ENCODE results near the gene COL9A1. TPM values are rescaled to one million over a fixed set of nuclear protein-coding genes. Genes with fewer than 3 reads are reported as not detected.

The COL9A1 gene
- total RNA-seq, 1 experiment from 2014 or later = not detected

DNA sequence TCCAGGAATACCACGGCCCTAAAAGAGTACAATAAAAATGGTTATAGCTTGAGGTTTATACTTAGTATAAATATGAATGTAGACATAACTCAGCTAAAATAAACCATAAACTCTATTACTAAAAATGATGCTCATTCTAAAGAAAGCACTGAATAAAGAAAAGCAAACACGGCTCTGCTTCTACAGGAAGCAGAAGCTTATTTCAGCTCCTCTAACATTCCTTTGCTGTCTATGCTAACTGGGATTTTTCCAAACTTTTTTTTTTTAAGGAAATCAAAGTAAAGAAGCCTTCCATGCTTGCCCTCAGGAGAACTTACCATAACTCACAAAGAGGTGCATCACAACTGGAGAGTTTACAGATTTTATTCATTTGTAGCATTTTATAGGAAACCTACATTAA is 30.8 kb downstream of the COL9A1 start:
- no peak for TF ChIP-seq SIN3A (IDR thresholded peaks at IDR 0.05; ENCODE audit: borderline replicate concordance, insufficient read depth, low read depth, low read length)
- ChIA-PET CTCF (no interaction called here), POLR2A (interaction anchor here (0.7 kb wide), 1 partner anchor 18 kb away, joined by 3 read pairs; no protein-coding TSS in a partner anchor)
- no peaks in the 10 kb centered on the region for H3K9me3 ChIP-seq (ENCODE audit: control insufficient read depth, insufficient read depth, low read depth, low read length)
- no TSS peak for BruUV-seq (replicated peaks)
- no peak overlapping the region for H3K27ac ChIP-seq (ENCODE audit: low read length)
- intact Hi-C loops (cut with micrococcal nuclease; ENCODE audit: unreplicated experiment) = no loop called here
- DNase-seq (ENCODE audit: low read depth, low spot score) = no peak
- no peaks in the 10 kb centered on the region for H3K36me3 ChIP-seq (ENCODE audit: control insufficient read depth, insufficient read depth, low read length)
- H3K4me1 ChIP-seq (ENCODE audit: control insufficient read depth, insufficient read depth, low read length) = no peaks in the 10 kb centered on the region
- ATAC-seq = no peak
- no peak overlapping the region for H3K4me3 ChIP-seq (ENCODE audit: low read depth in 2 of 2, low read length in 2 of 2)
- in situ Hi-C loops (cut with HindIII; ENCODE audit: low pct_unique_long_range_greater_than_20kb, low sequenced_read_pairs) = no loop called here
- H3K27me3 ChIP-seq (ENCODE audit: control insufficient read depth, insufficient read depth, low read length) = peaks cover 5% of the 10 kb centered on the region; the same call in 1 of the 2 replicates

DNA sequence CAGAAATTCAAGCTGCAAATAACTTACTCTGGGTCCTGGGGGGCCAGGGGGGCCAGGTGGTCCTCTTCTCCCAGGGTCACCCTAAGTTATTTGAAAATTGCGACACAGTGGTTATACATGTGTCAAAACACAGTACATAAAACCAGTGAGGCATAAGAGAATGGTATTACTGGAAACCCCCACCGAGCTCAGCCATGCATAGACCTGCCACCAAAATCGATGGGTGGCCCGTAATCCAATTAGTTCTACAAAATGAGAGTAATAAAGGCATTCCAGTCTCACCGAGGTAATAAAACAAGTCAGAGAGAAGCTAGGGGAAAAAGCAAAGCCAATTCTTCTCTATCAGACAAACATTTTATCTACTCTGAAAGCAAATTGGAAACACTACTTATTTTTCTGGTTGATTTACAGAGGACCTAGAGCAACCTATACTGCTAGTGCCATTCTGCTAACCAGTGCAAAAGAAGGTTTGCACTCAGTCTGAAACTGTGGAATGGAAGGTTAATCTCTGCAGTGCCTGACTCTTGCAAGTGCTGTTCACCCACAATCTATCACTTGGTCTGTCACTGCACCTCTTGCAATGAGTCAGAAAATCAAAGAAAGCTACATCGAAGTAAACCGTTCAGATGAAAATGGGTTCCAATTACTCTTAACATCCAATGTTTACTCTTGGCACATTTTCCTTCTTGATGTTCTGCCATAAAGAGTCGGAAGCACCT is 32.4 kb downstream of the COL9A1 start:
- intact Hi-C loops (cut with micrococcal nuclease; ENCODE audit: unreplicated experiment) (no loop called here), in situ Hi-C loops (cut with HindIII; ENCODE audit: low pct_unique_long_range_greater_than_20kb, low sequenced_read_pairs) (no loop called here)
- peaks cover 5% of the 10 kb centered on the region; the same call in 1 of the 2 replicates for H3K27me3 ChIP-seq (ENCODE audit: control insufficient read depth, insufficient read depth, low read length)
- DNase-seq (ENCODE audit: low read depth, low spot score) = no peak
- ATAC-seq = no peak
- H3K27ac ChIP-seq (ENCODE audit: low read length) = no peak overlapping the region
- BruUV-seq (replicated peaks) = no TSS peak
- POLR2A ChIA-PET = no interaction called here
- CTCF ChIA-PET = no interaction called here
- TF ChIP-seq TCF7L2 (IDR thresholded peaks at IDR 0.05; ENCODE audit: low read depth, low read length) = no peak
- TF ChIP-seq, protein P1, sequence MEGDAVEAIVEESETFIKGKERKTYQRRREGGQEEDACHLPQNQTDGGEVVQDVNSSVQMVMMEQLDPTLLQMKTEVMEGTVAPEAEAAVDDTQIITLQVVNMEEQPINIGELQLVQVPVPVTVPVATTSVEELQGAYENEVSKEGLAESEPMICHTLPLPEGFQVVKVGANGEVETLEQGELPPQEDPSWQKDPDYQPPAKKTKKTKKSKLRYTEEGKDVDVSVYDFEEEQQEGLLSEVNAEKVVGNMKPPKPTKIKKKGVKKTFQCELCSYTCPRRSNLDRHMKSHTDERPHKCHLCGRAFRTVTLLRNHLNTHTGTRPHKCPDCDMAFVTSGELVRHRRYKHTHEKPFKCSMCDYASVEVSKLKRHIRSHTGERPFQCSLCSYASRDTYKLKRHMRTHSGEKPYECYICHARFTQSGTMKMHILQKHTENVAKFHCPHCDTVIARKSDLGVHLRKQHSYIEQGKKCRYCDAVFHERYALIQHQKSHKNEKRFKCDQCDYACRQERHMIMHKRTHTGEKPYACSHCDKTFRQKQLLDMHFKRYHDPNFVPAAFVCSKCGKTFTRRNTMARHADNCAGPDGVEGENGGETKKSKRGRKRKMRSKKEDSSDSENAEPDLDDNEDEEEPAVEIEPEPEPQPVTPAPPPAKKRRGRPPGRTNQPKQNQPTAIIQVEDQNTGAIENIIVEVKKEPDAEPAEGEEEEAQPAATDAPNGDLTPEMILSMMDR (IDR thresholded peaks at IDR 0.05) = no peak
- TF ChIP-seq, protein P2, sequence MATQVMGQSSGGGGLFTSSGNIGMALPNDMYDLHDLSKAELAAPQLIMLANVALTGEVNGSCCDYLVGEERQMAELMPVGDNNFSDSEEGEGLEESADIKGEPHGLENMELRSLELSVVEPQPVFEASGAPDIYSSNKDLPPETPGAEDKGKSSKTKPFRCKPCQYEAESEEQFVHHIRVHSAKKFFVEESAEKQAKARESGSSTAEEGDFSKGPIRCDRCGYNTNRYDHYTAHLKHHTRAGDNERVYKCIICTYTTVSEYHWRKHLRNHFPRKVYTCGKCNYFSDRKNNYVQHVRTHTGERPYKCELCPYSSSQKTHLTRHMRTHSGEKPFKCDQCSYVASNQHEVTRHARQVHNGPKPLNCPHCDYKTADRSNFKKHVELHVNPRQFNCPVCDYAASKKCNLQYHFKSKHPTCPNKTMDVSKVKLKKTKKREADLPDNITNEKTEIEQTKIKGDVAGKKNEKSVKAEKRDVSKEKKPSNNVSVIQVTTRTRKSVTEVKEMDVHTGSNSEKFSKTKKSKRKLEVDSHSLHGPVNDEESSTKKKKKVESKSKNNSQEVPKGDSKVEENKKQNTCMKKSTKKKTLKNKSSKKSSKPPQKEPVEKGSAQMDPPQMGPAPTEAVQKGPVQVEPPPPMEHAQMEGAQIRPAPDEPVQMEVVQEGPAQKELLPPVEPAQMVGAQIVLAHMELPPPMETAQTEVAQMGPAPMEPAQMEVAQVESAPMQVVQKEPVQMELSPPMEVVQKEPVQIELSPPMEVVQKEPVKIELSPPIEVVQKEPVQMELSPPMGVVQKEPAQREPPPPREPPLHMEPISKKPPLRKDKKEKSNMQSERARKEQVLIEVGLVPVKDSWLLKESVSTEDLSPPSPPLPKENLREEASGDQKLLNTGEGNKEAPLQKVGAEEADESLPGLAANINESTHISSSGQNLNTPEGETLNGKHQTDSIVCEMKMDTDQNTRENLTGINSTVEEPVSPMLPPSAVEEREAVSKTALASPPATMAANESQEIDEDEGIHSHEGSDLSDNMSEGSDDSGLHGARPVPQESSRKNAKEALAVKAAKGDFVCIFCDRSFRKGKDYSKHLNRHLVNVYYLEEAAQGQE (IDR thresholded peaks at IDR 0.05; ENCODE audit: insufficient read depth in 1 of 2, low read depth in 2 of 2, low read length in 1 of 2) = no peak
- no peak for TF ChIP-seq SIN3A (IDR thresholded peaks at IDR 0.05; ENCODE audit: borderline replicate concordance, insufficient read depth, low read depth, low read length)
- TF ChIP-seq POLR2AphosphoS5 (IDR thresholded peaks at IDR 0.05; ENCODE audit: low read depth, low read length) = no peak
- no peak overlapping the region for H3K4me3 ChIP-seq (ENCODE audit: low read depth in 2 of 2, low read length in 2 of 2)
- no peaks in the 10 kb centered on the region for H3K4me1 ChIP-seq (ENCODE audit: control insufficient read depth, insufficient read depth, low read length)
- H3K9me3 ChIP-seq (ENCODE audit: control insufficient read depth, insufficient read depth, low read depth, low read length) = no peaks in the 10 kb centered on the region
- H3K36me3 ChIP-seq (ENCODE audit: control insufficient read depth, insufficient read depth, low read length) = no peaks in the 10 kb centered on the region

DNA sequence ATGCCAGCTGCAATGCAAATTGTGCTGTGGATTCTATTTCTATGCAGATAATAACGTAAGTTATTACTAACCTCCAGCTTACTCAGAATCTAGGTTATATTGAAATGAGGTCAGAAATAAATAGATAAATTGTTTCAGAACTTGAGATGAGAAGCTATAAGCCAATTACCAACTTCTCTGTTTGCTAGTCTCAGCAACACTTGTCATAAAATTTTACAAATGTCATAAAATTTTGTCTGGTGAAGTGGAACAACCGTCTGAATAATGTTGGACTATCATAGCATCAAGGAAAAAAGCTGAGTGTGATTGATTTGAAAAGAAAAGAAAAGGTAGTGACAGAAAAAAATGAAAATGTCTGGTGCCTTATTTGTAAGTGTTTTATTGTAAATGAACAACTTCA is 36.7 kb downstream of the COL9A1 start:
- CTCF ChIA-PET = no interaction called here
- ATAC-seq (no peak), DNase-seq (ENCODE audit: low read depth, low spot score) (no peak)
- no peak overlapping the region for H3K4me3 ChIP-seq (ENCODE audit: low read depth in 2 of 2, low read length in 2 of 2)
- intact Hi-C loops (cut with micrococcal nuclease; ENCODE audit: unreplicated experiment) (no loop called here), in situ Hi-C loops (cut with HindIII; ENCODE audit: low pct_unique_long_range_greater_than_20kb, low sequenced_read_pairs) (no loop called here)
- no TSS peak for BruUV-seq (replicated peaks)
- no peaks in the 10 kb centered on the region for H3K9me3 ChIP-seq (ENCODE audit: control insufficient read depth, insufficient read depth, low read depth, low read length)
- no peaks in the 10 kb centered on the region for H3K36me3 ChIP-seq (ENCODE audit: control insufficient read depth, insufficient read depth, low read length)
- TF ChIP-seq POLR2AphosphoS5 (IDR thresholded peaks at IDR 0.05; ENCODE audit: low read depth, low read length) (no peak), TCF7L2 (IDR thresholded peaks at IDR 0.05; ENCODE audit: low read depth, low read length) (no peak), SIN3A (IDR thresholded peaks at IDR 0.05; ENCODE audit: borderline replicate concordance, insufficient read depth, low read depth, low read length) (no peak)
- TF ChIP-seq, protein P2 (IDR thresholded peaks at IDR 0.05; ENCODE audit: insufficient read depth in 1 of 2, low read depth in 2 of 2, low read length in 1 of 2) = no peak
- TF ChIP-seq, protein P1 (IDR thresholded peaks at IDR 0.05) = no peak
- H3K4me1 ChIP-seq (ENCODE audit: control insufficient read depth, insufficient read depth, low read length) = no peaks in the 10 kb centered on the region
- POLR2A ChIA-PET = no interaction called here
- no peak overlapping the region for H3K27ac ChIP-seq (ENCODE audit: low read length)
- H3K27me3 ChIP-seq (ENCODE audit: control insufficient read depth, insufficient read depth, low read length) = peaks cover 3% of the 10 kb centered on the region
